SH-SY5Y (cell line): ENCODE data around the gene PTGES.

Experiments used
- GATA2 ChIP-seq: IDR thresholded peaks from 2 replicates; pipeline ENCODE4 v1.6.1; 2011; ENCODE audit warnings: mild to moderate bottlenecking, low read depth, low read length
- GATA3 ChIP-seq: IDR thresholded peaks from 2 replicates; pipeline ENCODE4 v1.6.1; 2011; ENCODE audit warnings: low read depth, mild to moderate bottlenecking, low read length, moderate library complexity

PTGES gene, protein sequence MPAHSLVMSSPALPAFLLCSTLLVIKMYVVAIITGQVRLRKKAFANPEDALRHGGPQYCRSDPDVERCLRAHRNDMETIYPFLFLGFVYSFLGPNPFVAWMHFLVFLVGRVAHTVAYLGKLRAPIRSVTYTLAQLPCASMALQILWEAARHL

GRCh38 chr9:129752900-129753729, at the start of gene PTGES:
PTGES (minus strand) TSS chr9:129753042; CDS start chr9:129753012, 30 bp downstream.
- TF ChIP-seq GATA2 (no peak), GATA3 (no peak)

DNA sequence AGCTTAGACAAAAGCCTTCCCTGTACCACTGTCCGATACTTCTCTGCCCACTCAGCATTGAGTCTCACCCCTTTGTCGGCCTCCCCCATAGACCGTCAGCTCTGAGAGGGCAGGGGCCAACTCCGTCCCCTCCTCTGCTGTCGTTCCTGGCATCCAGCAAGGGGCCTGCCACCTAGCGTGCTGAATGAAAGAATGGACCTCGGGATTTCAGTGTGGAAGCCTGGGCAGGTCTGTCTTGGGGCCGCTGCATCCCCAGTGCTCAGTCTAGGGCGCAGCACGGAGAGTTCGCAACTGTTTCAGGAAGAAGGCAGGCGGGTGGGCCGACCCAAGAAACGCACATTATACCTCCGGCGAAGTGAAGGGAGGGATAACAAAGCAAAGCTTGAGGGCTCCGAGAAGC, 48.7 kb upstream of the PTGES start:
- TF ChIP-seq GATA2 (no peak), GATA3 (no peak)

- TF ChIP-seq GATA2 (no peak), GATA3 (no peak)
These were observed 46.1 kb upstream of the PTGES start for GRCh38 chr9:129798973-129799372.

DNA sequence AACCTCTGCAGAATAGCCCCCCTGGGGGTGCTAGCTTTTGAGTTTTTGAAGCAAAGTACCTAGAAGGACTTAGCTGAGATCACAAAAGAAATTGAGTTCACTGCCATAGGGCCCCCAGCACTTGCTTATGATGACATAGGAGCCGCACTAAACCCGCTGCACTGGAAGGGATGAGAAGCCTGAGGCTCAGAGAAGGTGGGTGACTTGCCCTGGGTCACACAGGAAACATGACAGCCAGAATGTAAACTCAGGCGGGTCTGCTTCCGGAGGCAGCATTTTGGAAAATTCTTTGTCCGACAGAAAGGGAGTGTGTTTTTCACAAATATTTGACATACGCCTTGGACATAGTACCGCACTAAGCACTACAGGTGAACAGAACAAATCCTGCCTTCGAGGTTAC, 41.7 kb upstream of the PTGES start:
- TF ChIP-seq GATA3, result no peak
- no peak for TF ChIP-seq GATA2

DNA sequence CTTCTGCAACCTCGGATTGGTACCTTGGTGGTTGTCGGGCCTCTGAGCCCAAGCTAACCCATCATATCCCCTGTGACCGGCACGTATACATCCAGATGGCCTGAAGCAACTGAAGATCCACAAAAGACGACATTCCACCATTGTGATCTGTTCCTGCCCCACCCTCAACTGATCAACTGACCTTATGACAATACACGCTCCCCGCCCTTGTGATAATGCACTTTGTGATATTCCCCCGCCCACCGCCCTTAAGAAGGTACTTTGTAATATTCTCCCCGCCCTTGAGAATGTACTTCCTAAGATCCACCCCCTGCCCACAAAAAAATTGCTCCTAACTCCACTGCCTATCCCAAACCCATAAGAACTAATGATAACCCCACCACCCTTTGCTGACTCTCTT, 33.6 kb upstream of the PTGES start:
- TF ChIP-seq GATA2, result no peak
- TF ChIP-seq GATA3, result no peak

DNA sequence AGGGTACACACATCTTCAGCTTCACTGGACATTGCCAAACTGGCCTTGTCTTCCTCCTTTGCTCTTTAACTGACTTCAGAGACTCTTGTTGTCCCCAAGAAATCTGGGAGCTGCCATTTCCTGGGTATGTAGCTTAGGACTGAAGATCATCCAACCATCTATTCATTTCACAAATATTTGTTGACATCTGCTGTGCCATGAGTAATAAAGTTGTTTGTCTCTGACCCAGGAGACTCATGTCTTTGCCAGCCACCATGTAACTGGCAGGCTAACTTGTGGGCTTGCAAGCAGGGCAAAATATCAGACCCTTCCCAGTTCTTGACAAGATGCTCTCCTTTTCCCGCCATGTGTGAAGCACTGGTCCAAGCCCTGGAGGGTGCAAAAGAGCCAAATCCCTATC, 33.0 kb upstream of the PTGES start:
- TF ChIP-seq GATA3, result no peak
- no peak for TF ChIP-seq GATA2

DNA sequence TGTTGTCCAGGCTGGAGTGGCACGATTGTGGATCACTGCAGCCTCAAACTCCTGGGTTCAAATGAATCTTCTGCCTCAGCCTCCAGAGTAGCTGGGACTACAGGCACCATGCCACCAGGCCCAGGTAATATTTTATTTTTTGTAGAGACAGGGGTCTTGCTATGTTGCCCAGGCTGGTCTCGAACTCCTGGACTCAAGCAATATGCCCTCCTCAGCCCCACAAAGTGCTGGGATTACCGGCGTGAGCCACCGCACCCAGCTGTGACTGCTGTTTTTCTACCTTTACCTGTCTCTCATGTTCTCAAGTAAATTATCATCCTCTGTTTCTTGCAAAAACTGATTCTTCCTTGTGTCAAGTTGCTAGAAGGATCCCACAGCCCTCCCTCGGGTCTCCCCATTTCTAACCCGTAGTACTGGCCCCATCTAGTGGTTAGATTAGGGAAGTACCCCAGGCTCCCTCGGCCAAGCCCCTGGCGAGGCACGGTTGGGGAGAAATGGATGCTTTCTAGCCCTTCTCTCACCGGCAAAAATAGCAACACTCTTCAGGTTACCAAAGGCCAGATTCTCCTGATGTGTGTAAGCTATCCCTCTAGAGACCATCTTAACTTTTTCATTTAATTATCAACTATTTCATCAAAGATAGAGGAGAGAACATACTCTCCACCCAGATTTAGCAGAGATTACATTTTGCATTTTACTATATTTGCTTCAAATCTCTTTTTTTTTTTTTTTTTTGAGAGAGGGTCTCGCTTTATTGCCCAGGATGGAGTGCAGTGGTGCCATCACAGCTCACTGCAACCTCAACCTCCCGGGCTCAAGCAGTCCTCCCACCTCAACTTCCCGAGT, 30.9 kb upstream of the PTGES start:
- no peak for TF ChIP-seq GATA3
- TF ChIP-seq GATA2, result no peak

GRCh38 chr9:129781981-129782380, 29.1 kb upstream of the PTGES start:
- TF ChIP-seq GATA2, result no peak
- TF ChIP-seq GATA3, result no peak

GRCh38 chr9:129781131-129781530, 28.3 kb upstream of the PTGES start:
- no peak for TF ChIP-seq GATA3

DNA sequence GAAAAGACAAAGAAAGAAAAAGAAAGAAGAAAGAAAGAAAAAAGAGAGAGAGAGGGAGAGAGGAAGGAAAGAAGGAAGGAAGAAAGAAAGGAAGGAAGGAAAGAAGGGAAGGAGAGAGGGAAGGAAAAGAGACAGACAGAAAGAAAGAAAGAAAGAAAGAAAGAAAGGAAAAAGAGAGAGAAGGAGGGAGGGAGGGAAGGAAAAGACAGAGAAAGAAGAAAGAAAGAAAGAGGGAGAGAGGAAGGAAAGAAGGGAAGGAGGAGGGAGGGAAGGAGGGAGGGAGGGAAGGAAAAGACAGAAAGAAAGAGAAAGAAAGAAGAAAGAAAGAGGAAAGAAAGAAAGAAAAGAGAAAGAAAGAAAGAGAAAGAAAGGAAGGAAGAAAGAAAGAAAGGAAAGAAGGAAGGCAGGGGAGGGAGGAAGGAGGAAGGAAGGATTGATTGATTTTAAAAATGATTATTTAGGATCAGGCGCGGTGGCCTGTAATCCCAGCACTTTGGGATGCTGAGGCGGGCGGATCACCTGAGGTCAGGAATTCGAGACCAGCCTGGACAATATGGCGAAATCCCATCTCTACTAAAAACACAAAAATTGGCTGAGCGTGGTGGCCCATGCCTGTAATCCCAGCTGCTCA, 26.8 kb upstream of the PTGES start:
- TF ChIP-seq GATA2 (no peak), GATA3 (no peak)

DNA sequence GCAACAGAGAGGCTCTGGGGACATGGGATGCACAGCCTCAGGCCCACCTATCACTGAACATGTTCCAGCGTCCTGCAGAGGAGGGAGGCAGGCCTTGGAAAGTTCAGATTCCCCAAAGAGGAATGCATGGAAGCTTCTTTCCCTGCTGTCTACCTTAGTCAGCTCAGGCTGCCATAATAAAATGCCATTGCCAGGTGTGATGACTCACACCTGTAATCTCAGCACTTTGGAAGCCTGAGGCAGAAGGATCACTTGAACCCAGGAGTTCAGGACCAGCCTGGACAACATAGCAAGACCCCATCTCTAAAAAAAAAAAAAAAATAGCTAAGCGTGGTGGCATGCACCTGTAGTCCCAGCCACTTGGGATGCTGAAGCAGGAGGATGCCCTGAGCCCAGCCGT, 25.6 kb upstream of the PTGES start:
- no peak for TF ChIP-seq GATA2
- no peak for TF ChIP-seq GATA3

GRCh38 chr9:129777769-129778130, 24.9 kb upstream of the PTGES start:
- TF ChIP-seq GATA3 (no peak), GATA2 (no peak)

DNA sequence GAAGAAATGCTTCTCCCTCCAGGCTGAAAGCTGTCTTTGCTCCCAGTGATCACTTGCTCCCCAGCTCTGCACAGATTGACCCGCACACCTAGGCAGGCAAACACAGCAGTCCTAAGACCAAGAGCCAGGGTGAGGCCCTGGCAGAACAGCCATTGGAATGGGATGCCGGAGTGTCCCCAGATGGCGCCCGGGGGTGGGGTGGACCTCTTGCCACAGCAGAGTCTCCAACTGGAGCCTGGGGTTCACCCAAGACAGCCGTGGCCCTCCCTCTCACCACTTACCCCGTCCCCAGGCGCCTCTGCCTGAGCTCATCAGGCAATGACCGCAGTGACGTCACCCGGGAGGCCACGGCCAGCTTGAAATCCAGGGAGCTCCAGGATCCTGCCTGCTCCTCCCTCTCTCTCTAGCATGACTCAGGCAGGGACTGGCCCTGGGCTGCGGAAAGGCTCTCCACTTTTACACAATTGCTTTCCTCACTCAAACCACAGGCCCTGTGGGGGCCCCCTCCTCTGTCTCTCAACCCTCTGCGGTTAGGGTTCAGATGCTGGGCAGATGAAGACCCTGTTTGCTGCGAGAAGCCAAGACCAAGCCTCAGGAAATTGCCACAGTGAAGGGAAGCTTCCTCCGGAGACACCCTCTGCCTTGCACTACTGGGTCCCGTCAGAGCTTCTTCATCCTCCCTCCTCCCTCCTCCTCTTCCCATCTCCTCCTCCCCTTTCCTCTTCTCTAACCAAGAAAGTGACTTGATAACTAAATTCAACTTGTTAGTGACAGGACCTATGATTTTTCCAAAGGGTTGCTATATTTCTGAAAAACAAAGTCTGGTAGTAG, 24.3 kb upstream of the PTGES start:
- TF ChIP-seq GATA2, result no peak
- TF ChIP-seq GATA3, result no peak
